Pancreas (tissue), 10 donors: Measurements from ENCODE around the gene ADIPOR2. TPM values are rescaled to one million over a fixed set of nuclear protein-coding genes. Genes with fewer than 3 reads are reported as not detected.
A peak's percentile ranks its signal among the peaks of the same experiment; 100 is the strongest.

Experiments
- ATAC-seq, 4 donors: fragments of 200-7000 bp; cut with Tn5 transposase; one replicate each; pipeline versions ENCODE4 v1.8.0 to v1.9.1; 2020; ENCODE audit warnings: mild to moderate bottlenecking in 4 of 4, moderate library complexity in 4 of 4
- DNase-seq, 6 donors: peaks; one replicate each; pipeline ENCODE4 v3.0.0-alpha.2; 2020
- FAIRE-seq: peaks from 2 replicates; lab custom pipeline; 2012; peaks lifted over from hg19 to GRCh38; lab: Jason Lieb, UNC
- H3K27ac ChIP-seq, 4 donors: fragments of 200-600 bp; sonication (generic); 1 replicate in 3 of 4; 2 replicates in 1 of 4; pipeline versions ENCODE4 v1.5.0 to v1.8.0; 2020
- H3K27me3 ChIP-seq, 4 donors: fragments of 200-600 bp; one replicate each; pipeline ENCODE4 v1.8.0; 2021
- H3K36me3 ChIP-seq, 3 donors: fragments of 200-600 bp; sonication (generic) in 1 of 3; one replicate each; pipeline versions ENCODE4 v1.5.0 to v1.8.0; 2020 to 2021
- H3K4me1 ChIP-seq, 3 donors: fragments of 200-600 bp; one replicate each; pipeline ENCODE4 v1.8.0; 2021
- H3K4me3 ChIP-seq, 4 donors: fragments of 200-600 bp; sonication (generic) in 2 of 4; one replicate each; pipeline versions ENCODE4 v1.5.0 to v1.8.0; 2020 to 2021
- H3K9me3 ChIP-seq, 4 donors: fragments of 200-600 bp; one replicate each; pipeline ENCODE4 v1.8.0; 2021
- WGBS, 2 donors: extraction: QIAGEN DNeasy Blood & Tissue Kit; methylation state at CpG; one replicate each; pipeline ENCODE4 v1.1.7; 2013; 5-methylcytosine and 5-hydroxymethylcytosine counted together
- intact Hi-C, 3 donors: fragments of 100-400 bp; cut with DNase I; formaldehyde crosslinking; loops; one replicate each; pipeline versions ENCODE4 v1.11.1 to v1.14.2; 2022
- polyA plus RNA-seq, 2 donors: library from polyadenylated mRNA; stranded (reverse); fragments of 200-250 nt; gene quantifications; one replicate each; pipeline ENCODE4 v1.2.3, GENCODE V29; 2013
- total RNA-seq, 6 donors: library from RNA; stranded (reverse); fragmentation: NEBNext Ultra II Directional in 4 of 6; extraction: Animal tissue kit (Norgen Biotek cat#: 25700) in 4 of 6; gene quantifications; one replicate each; pipeline versions ENCODE4 v1.2.1 to v1.2.4, GENCODE V29; 2021 to 2023
- TF ChIP-seq, protein P1 (sequence below), 4 donors: fragments of 200-600 bp; sonication (generic) in 3 of 4; IDR thresholded peaks; one replicate each; pipeline versions ENCODE4 v1.5.0 to v1.8.0; 2021; ENCODE audit warnings: antibody characterized with exemption in 4 of 4
- donor health status: healthy with polysubstance abuse.
- donor health status: DM: no; HTN: no; CAD: no; lungs with moderate emphysema.
- donor health status: DM: no; HTN: no; CAD: no.
- donor health status: control.
- donor health status: control.
- donor health status: Bipolar disorder and iron deficiency.
- donor health status: DM: yes; HTN: yes; CAD: no.
- donor health status: DM: no; HTN: no; CAD: no.
- donor health status: DM: no; HTN: no; CAD: no.
- donor health status: DM: yes; HTN: yes; CAD: no.

ADIPOR2 gene
- total and polyA plus RNA-seq, 8 donors, result 10.4 to 27.5 (median 22.1) TPM

DNA sequence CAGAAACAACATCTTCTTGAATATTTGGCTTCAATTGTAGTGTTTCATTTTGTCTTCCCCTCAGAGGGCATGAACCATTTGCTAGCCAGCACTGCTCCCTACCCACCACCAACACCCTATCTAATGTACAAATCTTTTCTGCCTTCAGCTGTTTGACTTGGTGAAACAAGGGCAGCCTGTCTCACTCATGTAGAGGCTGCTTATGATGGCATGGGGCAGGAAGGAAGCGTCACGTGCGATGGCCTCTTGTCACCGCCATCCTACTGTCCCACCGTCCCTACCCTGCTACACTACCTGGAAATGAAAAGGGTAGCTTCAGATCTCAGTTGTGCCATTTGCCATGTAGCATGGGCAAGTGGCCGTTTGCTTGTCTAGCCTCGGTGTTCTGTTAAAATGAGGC, 99.6 kb downstream of the ADIPOR2 start:
- peaks cover 0 to 10% (median 2%) of the 10 kb centered on the region in 3 donors for H3K36me3 ChIP-seq
- intact Hi-C loops, result loop anchor here (5.0 to 10.0 kb wide), 2 partner anchors 138 to 146 kb away; no protein-coding TSS in a partner anchor
- no peaks in the 10 kb centered on the region for H3K27me3 ChIP-seq
- FAIRE-seq (no peak), DNase-seq (no peak), ATAC-seq (no peak)
- no peak overlapping the region for H3K4me3 ChIP-seq
- WGBS, 2 donors, result 73 to 74% methylated on average over 7 of the region's 7 CpGs
- no peak overlapping the region for H3K27ac ChIP-seq
- TF ChIP-seq, protein P1, sequence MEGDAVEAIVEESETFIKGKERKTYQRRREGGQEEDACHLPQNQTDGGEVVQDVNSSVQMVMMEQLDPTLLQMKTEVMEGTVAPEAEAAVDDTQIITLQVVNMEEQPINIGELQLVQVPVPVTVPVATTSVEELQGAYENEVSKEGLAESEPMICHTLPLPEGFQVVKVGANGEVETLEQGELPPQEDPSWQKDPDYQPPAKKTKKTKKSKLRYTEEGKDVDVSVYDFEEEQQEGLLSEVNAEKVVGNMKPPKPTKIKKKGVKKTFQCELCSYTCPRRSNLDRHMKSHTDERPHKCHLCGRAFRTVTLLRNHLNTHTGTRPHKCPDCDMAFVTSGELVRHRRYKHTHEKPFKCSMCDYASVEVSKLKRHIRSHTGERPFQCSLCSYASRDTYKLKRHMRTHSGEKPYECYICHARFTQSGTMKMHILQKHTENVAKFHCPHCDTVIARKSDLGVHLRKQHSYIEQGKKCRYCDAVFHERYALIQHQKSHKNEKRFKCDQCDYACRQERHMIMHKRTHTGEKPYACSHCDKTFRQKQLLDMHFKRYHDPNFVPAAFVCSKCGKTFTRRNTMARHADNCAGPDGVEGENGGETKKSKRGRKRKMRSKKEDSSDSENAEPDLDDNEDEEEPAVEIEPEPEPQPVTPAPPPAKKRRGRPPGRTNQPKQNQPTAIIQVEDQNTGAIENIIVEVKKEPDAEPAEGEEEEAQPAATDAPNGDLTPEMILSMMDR (IDR thresholded peaks at IDR 0.05), result no peak
- no peaks in the 10 kb centered on the region for H3K4me1 ChIP-seq
- H3K9me3 ChIP-seq, result no peaks in the 10 kb centered on the region

DNA sequence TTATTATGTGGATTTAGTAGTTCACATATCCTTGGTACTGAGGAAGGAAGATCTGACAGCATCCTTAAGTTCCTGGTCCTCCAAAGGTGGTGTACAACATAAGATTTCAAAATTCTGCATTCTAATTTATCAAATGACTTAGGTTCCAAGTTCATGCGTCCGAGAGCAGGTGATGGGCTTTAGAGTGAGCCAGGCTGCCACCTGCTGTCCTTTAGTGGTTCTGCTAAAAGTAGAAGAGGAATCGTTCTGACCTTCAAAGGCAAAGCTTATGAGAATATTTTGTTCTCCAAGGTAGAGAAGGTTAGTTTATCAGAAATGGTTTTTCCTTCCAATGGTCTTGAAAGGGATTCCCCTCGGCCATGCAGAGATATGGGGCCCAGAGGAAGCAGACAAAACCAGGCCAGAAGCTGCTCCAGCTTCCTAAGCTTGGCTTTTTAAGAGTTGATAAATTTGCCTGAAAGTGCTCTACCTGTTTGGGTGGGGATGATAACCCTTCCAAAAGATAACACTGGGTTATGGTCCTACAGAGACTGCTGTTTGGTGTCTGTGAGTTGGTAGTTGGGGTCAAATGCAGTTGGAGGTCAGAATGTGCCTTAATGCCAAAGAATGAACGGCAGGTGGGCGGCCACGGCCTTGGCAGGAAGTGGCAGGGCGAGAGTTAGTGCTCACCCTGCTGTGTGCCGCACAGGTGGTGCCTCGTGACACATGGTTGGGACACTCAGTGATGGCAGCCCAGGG, 100.4 kb downstream of the ADIPOR2 start:
- WGBS, 2 donors, result 29 to 31% methylated on average over 10 of the region's 10 CpGs
- H3K4me1 ChIP-seq, result peaks cover 0 to 3% (median 1%) of the 10 kb centered on the region in 3 donors
- TF ChIP-seq, protein P1 (IDR thresholded peaks at IDR 0.05), result peak; percentile 31 to 70 (median 64)
- H3K9me3 ChIP-seq, result no peaks in the 10 kb centered on the region
- DNase-seq, result peak in 2 of 6 donors; percentile 49 to 78
- ATAC-seq, result peak; percentile 51 to 69 (median 65)
- no peak overlapping the region for H3K4me3 ChIP-seq
- intact Hi-C loops, result loop anchor here (5.0 to 10.0 kb wide), 2 partner anchors 139 to 146 kb away; no protein-coding TSS in a partner anchor
- H3K27me3 ChIP-seq, result no peaks in the 10 kb centered on the region
- FAIRE-seq, result peak; percentile 85
- no peak overlapping the region for H3K27ac ChIP-seq
- H3K36me3 ChIP-seq, result peaks cover 0 to 3% (median 0%) of the 10 kb centered on the region in 3 donors

DNA sequence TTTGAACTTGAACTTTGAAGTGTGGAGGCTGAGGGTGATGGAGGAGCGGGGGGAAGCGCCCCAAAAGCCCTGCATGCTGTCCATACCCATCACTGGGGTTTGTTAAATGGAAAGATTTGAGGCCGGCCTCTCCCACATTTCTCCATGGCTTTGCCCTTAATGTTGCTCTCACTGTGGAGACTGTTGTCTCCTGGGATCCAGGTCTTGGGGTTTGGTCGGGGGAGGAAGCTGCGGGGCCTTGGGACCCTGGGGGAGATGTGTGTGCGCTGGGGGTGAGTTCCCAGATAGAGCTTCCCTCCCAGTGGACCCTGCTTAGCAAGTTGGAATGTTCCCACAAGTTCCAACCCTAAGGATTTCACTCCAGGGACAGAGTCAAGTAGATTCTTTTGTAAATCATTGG, 101.5 kb downstream of the ADIPOR2 start:
- Histone ChIP-seq H3K4me1 (peaks cover 0 to 6% (median 3%) of the 10 kb centered on the region in 3 donors), H3K27ac (no peak overlapping the region), H3K4me3 (no peak overlapping the region), H3K27me3 (no peaks in the 10 kb centered on the region), H3K9me3 (no peaks in the 10 kb centered on the region), H3K36me3 (no peaks in the 10 kb centered on the region)
- TF ChIP-seq, protein P1 (IDR thresholded peaks at IDR 0.05), result no peak
- DNase-seq, result no peak
- intact Hi-C loops, result loop anchor here (5.0 to 10.0 kb wide), 2 partner anchors 140 to 148 kb away; no protein-coding TSS in a partner anchor
- no peak for ATAC-seq
- WGBS, 2 donors, result 67 to 74% methylated on average over 6 of the region's 6 CpGs
- no peak for FAIRE-seq

DNA sequence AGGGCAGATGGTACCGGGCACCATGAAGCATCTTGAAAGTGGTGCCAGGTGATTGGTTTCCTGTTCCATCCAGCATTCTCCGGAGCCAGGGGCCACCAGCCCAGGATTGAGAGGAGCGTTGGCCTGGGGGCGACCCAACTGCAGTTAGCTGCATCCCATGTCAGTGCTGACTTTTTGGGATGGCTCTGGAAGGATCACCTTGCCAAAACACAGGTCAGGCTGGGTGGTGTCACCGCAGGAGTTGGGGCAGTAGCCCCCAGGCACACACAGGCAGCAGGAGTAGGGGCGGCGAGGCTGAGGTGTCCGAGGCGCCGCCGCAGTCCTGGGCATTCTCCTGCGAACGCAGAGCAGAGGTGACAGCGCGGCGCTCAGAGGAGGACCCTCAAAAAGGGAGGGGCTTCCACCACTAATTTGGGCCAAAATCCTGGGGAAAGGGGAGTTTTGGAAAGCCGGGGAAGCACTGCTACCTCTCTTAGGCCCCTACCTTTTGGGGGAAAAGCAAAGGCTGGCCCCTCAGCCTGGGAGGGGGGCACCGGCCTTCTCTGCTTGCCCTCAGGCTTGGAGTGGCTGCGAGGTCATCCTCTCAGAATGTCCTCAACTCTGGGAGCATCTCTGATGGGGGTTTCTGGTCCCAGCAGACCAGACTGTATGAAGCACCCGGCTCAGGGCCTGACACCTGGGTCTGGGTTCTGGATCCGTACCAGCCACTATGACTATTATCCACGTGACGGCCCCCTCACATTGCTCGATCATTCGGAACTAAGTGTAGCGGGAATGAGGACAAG, 102.7 kb downstream of the ADIPOR2 start:
- 86 to 89% methylated on average over 26 of the region's 26 CpGs for WGBS, 2 donors
- H3K27me3 ChIP-seq, result no peaks in the 10 kb centered on the region
- intact Hi-C loops, result loop anchor here (5.0 to 10.0 kb wide), 2 partner anchors 141 to 149 kb away; no protein-coding TSS in a partner anchor
- no peaks in the 10 kb centered on the region for H3K36me3 ChIP-seq
- FAIRE-seq (no peak), DNase-seq (no peak), ATAC-seq (no peak)
- peaks cover 0 to 6% (median 3%) of the 10 kb centered on the region in 3 donors for H3K4me1 ChIP-seq
- TF ChIP-seq, protein P1 (IDR thresholded peaks at IDR 0.05), result no peak
- no peak overlapping the region for H3K27ac ChIP-seq
- no peak overlapping the region for H3K4me3 ChIP-seq
- H3K9me3 ChIP-seq, result no peaks in the 10 kb centered on the region
